Natural killer cell (primary cell): ENCODE data around the gene CAMSAP2. TPM values are rescaled to one million over a fixed set of nuclear protein-coding genes. Genes with fewer than 3 reads are reported as not detected.

Source experiments
- ATAC-seq, 3 donors: fragments of 150-1000 bp in 2 of 3; fragments of 200-7000 bp in 1 of 3; cut with Tn5 transposase; 1 replicate in 1 of 3; 2 replicates in 2 of 3; pipeline ENCODE4 v1.10.0; 2021; ENCODE audit warnings: mild to moderate bottlenecking in 2 of 3, moderate library complexity in 2 of 3
- DNase-seq, 2 donors: peaks; one replicate each; pipeline versions ENCODE4 v3.0.0 to v3.0.0-alpha.2; 2013 to 2021; ENCODE audit warnings: mixed read lengths in 1 of 2
- H3K27ac ChIP-seq: one replicate; pipeline ENCODE4 v1.5.1; 2013; ENCODE audit warnings: mild to moderate bottlenecking, low read length
- H3K27me3 ChIP-seq: one replicate; pipeline ENCODE4 v1.6.1; 2013; ENCODE audit warnings: low read length; ENCODE audit not compliant: control insufficient read depth, insufficient read depth
- H3K36me3 ChIP-seq: one replicate; pipeline ENCODE4 v1.6.1; 2013; ENCODE audit warnings: low read length; ENCODE audit not compliant: control insufficient read depth, insufficient read depth
- H3K4me1 ChIP-seq: one replicate; pipeline ENCODE4 v1.6.1; 2013; ENCODE audit warnings: low read length; ENCODE audit not compliant: control insufficient read depth, insufficient read depth
- H3K4me3 ChIP-seq: one replicate; pipeline ENCODE4 v1.5.1; 2013; ENCODE audit warnings: low read length
- H3K9me3 ChIP-seq: one replicate; pipeline ENCODE4 v1.6.1; 2013; ENCODE audit warnings: low read length; ENCODE audit not compliant: control insufficient read depth, insufficient read depth
- H3K27ac Mint-ChIP-seq, 2 donors: one replicate each; pipeline ENCODE4 v1.8.0; 2022; ENCODE audit warnings: mild to moderate bottlenecking in 2 of 2, mixed read lengths in 2 of 2, moderate library complexity in 1 of 2
- H3K27me3 Mint-ChIP-seq, 2 donors: one replicate each; pipeline ENCODE4 v1.8.0; 2022; ENCODE audit warnings: low read depth in 2 of 2, mixed read lengths in 2 of 2
- H3K36me3 Mint-ChIP-seq: one replicate; pipeline ENCODE4 v1.8.0; 2022; ENCODE audit warnings: mixed read lengths
- H3K4me1 Mint-ChIP-seq, 2 donors: one replicate each; pipeline ENCODE4 v1.8.0; 2022; ENCODE audit warnings: mixed read lengths in 2 of 2
- H3K4me3 Mint-ChIP-seq: one replicate; pipeline ENCODE4 v1.8.0; 2022; ENCODE audit warnings: mild to moderate bottlenecking, moderate library complexity, mixed read lengths
- H3K9me3 Mint-ChIP-seq, 2 donors: one replicate each; pipeline ENCODE4 v1.8.0; 2022; ENCODE audit warnings: mixed read lengths in 2 of 2
- CTCF ChIP-seq: fragments of 200-600 bp; IDR thresholded peaks from one replicate; pipeline ENCODE4 v1.8.0; 2022; ENCODE audit warnings: antibody characterized with exemption
- WGBS: methylation state at CpG from one replicate; pipeline ENCODE4 v1.1.7; 2013; ENCODE audit warnings: missing lambda C conversion rate; ENCODE audit not compliant: insufficient coverage; 5-methylcytosine and 5-hydroxymethylcytosine counted together
- intact Hi-C: fragments of 100-400 bp; cut with micrococcal nuclease; formaldehyde crosslinking; loops from one replicate; pipeline ENCODE4 v1.14.2; 2022
- total RNA-seq, 4 donors: library from RNA; stranded (reverse); fragments of 120-200 nt in 1 of 4; gene quantifications; one replicate each; pipeline versions ENCODE4 v1.2.3 to v1.2.4, GENCODE V29; 2013 to 2022

CAMSAP2 gene
- total RNA-seq, 3 donors from 2014 or later (not counting 1 experiment from before 2014, with no cell fraction given): 0.25 to 0.89 (median 0.50) TPM

GRCh38 chr1:200740571-200741208 lies 2.0 kb downstream of the CAMSAP2 start:
- no peak overlapping the region for H3K27ac Mint-ChIP-seq
- TF ChIP-seq CTCF: no peak
- H3K4me1 Mint-ChIP-seq: peaks cover 12 to 15% of the 10 kb centered on the region in 2 donors
- H3K36me3 ChIP-seq: no peaks in the 10 kb centered on the region
- WGBS: 20% methylated on average over 1 of the region's 3 CpGs
- H3K27ac ChIP-seq: no peak overlapping the region
- H3K36me3 Mint-ChIP-seq: no peaks in the 10 kb centered on the region
- peaks cover 10% of the 10 kb centered on the region for H3K4me1 ChIP-seq
- no peaks in the 10 kb centered on the region for H3K9me3 Mint-ChIP-seq
- peaks cover 8% of the 10 kb centered on the region for H3K27me3 ChIP-seq
- intact Hi-C loops: no loop called here
- H3K9me3 ChIP-seq: no peaks in the 10 kb centered on the region
- no peak overlapping the region for H3K4me3 ChIP-seq
- DNase-seq (no peak), ATAC-seq (no peak)
- peaks cover 32 to 38% of the 10 kb centered on the region in 2 donors for H3K27me3 Mint-ChIP-seq
- H3K4me3 Mint-ChIP-seq: peak overlapping the region; percentile 78

GRCh38 chr1:200741551-200742207 lies 3.0 kb downstream of the CAMSAP2 start:
- H3K27me3 Mint-ChIP-seq: peaks cover 36 to 38% of the 10 kb centered on the region in 2 donors
- no peaks in the 10 kb centered on the region for H3K36me3 Mint-ChIP-seq
- no peak overlapping the region for H3K4me3 Mint-ChIP-seq
- Histone ChIP-seq H3K36me3 (no peaks in the 10 kb centered on the region), H3K27me3 (peaks cover 8% of the 10 kb centered on the region), H3K27ac (no peak overlapping the region), H3K9me3 (no peaks in the 10 kb centered on the region), H3K4me3 (no peak overlapping the region), H3K4me1 (peaks cover 10% of the 10 kb centered on the region)
- intact Hi-C loops: no loop called here
- DNase-seq (peak in 1 of 2 donors; percentile 7), ATAC-seq (no peak)
- no peak for TF ChIP-seq CTCF
- H3K27ac Mint-ChIP-seq: no peak overlapping the region
- H3K9me3 Mint-ChIP-seq: no peaks in the 10 kb centered on the region
- WGBS: 88% methylated on average over 3 of the region's 3 CpGs
- H3K4me1 Mint-ChIP-seq: peaks cover 12 to 15% of the 10 kb centered on the region in 2 donors

- no peak for TF ChIP-seq CTCF
- Mint-ChIP-seq H3K4me3 (no peak overlapping the region), H3K4me1 (no peaks in the 10 kb centered on the region), H3K36me3 (no peaks in the 10 kb centered on the region), H3K27ac (no peak overlapping the region), H3K27me3 (peaks cover 28 to 32% of the 10 kb centered on the region in 2 donors), H3K9me3 (no peaks in the 10 kb centered on the region)
- no peaks in the 10 kb centered on the region for H3K9me3 ChIP-seq
- H3K4me3 ChIP-seq: no peak overlapping the region
- no peaks in the 10 kb centered on the region for H3K36me3 ChIP-seq
- ATAC-seq (no peak), DNase-seq (no peak)
- H3K4me1 ChIP-seq: peaks cover 6% of the 10 kb centered on the region
- intact Hi-C loops: no loop called here
- H3K27me3 ChIP-seq: peaks cover 4% of the 10 kb centered on the region
- 72% methylated on average over 1 of the region's 1 CpG for WGBS
- H3K27ac ChIP-seq: no peak overlapping the region
Observed at GRCh38 chr1:200744143-200744542, 5.5 kb downstream of the CAMSAP2 start.
